Stimulated activated naive CD8-positive, alpha-beta T cell treated with anti-CD3 and anti-CD28 coated beads, Interleukin-15, Interleukin-2, amounts not matched to agents 100 ng/mL and 50 ng/mL, for 24 hours (primary cell): ENCODE data around the gene DLGAP3.
"Not testable (repeated sequence)": the region's sequence is repeated elsewhere in the genome, so short reads cannot be mapped to it uniquely, and the experiment has no call there.

Experiments used
- H3K27ac Mint-ChIP-seq: one replicate; pipeline ENCODE4 v1.8.0; 2021; ENCODE audit warnings: mild to moderate bottlenecking, mixed read lengths
- H3K27me3 Mint-ChIP-seq: one replicate; pipeline ENCODE4 v1.8.0; 2021; ENCODE audit warnings: mixed read lengths
- H3K36me3 Mint-ChIP-seq: one replicate; pipeline ENCODE4 v1.8.0; 2021; ENCODE audit warnings: low read depth, mixed read lengths
- H3K4me1 Mint-ChIP-seq: one replicate; pipeline ENCODE4 v1.8.0; 2021; ENCODE audit warnings: low read depth, mixed read lengths
- H3K4me3 Mint-ChIP-seq: one replicate; pipeline ENCODE4 v1.8.0; 2021; ENCODE audit warnings: mild to moderate bottlenecking, mixed read lengths
- H3K9me3 Mint-ChIP-seq: one replicate; pipeline ENCODE4 v1.8.0; 2021; ENCODE audit warnings: mixed read lengths

DLGAP3 gene

DNA sequence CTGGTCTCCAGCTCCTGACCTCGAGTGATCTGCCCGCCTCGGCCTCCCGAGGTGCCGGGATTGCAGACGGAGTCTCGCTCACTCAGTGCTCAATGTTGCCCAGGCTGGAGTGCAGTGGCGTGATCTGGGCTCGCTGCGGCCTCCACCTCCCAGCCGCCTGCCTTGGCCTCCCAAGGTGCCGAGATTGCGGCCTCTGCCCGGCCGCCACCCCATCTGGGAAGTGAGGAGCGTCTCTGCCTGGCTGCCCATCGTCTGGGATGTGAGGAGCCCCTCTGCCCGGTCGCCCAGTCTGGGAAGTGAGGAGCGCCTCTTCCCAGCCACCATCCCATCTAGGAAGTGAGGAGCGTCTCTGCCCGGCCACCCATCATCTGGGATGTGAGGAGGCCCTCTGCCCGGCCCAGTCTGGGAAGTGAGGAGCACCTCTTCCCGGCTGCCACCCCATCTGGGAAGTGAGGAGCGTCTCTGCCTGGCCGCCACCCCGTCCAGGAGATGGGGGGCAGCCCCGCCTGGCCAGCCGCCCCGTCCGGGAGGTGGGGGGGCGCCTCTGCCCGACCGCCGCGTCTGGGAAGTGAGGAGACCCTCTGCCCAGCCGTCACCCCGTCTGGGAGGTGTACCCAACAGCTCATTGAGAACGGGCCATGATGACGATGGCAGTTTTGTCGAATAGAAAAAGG is 18.3 kb upstream of the DLGAP3 start:
- not testable (repeated sequence) for H3K9me3 Mint-ChIP-seq, H3K4me3 Mint-ChIP-seq, H3K27ac Mint-ChIP-seq

GRCh38 chr1:34946211-34946610 is 16.8 kb upstream of the DLGAP3 start:
- Mint-ChIP-seq H3K27me3 (peaks cover 24% of the 10 kb centered on the region), H3K4me1 (no peaks in the 10 kb centered on the region), H3K4me3 (no peak overlapping the region), H3K9me3 (no peaks in the 10 kb centered on the region), H3K36me3 (peaks cover 5% of the 10 kb centered on the region), H3K27ac (no peak overlapping the region)

More for the DNA sequence above, 18.3 kb upstream of the DLGAP3 start:
- H3K36me3 Mint-ChIP-seq, H3K4me1 Mint-ChIP-seq: not testable (repeated sequence)
- H3K27me3 Mint-ChIP-seq, result peaks cover 17% of the 10 kb centered on the region

DNA sequence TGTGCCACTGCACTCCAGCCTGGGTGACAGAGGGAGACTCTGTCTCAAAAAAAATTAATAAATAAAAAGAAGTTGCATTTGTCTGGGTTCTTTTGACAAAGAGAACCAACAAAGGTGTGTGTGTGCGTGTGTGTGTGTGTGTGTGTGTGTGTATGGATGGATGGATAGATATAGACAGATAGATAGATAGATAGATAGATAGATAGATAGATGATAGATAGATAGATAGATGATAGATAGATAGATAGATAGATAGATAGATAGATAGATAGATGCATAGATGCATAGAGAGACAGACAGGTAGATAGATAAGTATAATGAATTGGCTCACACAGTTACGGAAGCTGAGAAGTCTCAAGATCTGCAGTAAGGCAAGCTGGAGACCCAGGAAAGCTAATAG is 12.3 kb upstream of the DLGAP3 start:
- not testable (repeated sequence) for H3K36me3 Mint-ChIP-seq, H3K4me3 Mint-ChIP-seq, H3K9me3 Mint-ChIP-seq, H3K27ac Mint-ChIP-seq, H3K4me1 Mint-ChIP-seq
- H3K27me3 Mint-ChIP-seq, result peaks cover 43% of the 10 kb centered on the region

GRCh38 chr1:34930702-34931071 is 1.2 kb upstream of the DLGAP3 start:
- Mint-ChIP-seq H3K27me3 (peaks cover 52% of the 10 kb centered on the region), H3K36me3 (no peaks in the 10 kb centered on the region), H3K4me3 (peak overlapping the region; percentile 30), H3K27ac (no peak overlapping the region), H3K9me3 (no peaks in the 10 kb centered on the region), H3K4me1 (peaks cover 10% of the 10 kb centered on the region)

DNA sequence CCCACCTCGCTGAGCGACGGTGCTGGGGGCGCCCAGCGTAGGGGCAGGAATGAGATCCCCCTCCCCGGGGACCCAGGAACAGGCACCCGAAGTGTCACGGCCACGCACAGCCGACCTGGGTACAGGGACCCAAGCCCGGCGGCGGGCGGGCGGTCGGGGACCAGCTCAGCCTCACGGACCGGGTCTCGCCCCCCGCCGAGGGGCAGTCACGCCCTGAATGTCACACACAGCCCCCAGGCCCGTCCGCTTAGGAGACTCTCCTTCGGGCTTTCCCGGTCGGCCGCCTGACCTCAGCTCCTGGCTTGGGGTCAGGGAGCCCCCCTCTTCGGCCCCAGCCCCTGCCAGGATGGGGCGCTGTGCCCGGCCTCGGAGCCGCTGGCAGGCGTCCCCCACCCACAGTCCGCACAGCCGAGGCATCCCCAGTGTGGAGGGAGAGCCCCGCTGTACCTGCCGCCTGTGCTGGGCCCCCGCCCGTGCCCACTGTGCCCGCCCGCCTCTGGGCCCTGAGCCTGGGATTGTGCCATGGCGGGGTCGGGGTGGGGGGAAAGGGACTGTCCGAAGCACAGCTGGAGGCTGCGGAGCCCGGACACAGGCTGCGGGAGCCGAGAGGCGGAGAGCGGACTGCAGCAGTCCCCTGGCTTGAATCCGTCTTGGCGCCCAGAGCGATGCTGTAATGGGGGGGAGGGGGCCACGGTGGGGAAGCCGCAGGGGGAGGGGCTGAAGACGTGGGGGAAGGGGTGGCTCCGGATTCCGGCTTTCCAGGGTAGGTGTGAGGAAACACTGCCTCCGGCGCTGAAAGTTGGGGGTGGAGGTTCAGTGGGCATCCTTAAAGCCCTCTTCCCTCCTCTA is 627 bp upstream of the DLGAP3 start:
- Mint-ChIP-seq H3K27ac (no peak overlapping the region), H3K27me3 (peaks cover 55% of the 10 kb centered on the region), H3K4me3 (peak overlapping the region; percentile 30), H3K4me1 (peaks cover 10% of the 10 kb centered on the region), H3K36me3 (no peaks in the 10 kb centered on the region), H3K9me3 (no peaks in the 10 kb centered on the region)

DNA sequence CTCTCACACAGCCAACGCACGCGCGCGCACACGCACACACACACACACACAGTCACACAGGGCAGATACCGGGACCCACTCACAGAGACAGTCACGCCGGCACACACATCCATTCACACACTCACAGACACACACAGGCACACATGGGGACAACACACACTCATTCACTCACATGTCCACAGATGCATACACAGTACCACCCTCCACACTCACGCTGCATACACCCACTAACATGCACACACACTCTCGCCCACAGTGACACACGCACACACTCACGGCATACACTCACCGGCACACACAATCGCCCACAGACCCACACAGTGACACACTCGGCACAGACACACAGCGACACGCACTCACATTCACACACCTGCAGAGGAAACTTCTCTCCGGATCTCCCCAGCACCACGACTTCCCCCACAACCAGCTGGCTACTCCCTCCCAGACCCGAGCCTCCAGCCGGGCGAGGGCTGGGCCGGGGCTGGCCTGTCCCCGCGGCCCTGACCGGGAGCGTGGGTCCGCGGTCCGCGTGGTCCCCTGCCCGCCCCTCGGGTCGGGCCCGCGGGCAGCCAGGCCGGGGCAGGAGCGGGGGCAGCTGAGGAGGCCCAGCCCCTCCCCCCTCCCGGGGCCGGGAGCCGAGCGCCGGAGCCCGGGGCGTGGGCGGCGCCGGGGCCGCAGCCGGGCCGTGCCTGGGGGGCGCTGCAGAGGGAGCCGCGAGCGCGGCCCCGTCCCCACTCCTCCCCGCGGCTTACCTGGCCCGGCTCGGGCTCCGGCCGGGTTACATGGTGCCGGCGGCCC is 552 bp downstream of the DLGAP3 start:
- peak overlapping the region; percentile 84 for H3K4me3 Mint-ChIP-seq
- no peaks in the 10 kb centered on the region for H3K9me3 Mint-ChIP-seq
- no peaks in the 10 kb centered on the region for H3K36me3 Mint-ChIP-seq
- H3K27ac Mint-ChIP-seq, result peak overlapping the region; percentile 58
- H3K27me3 Mint-ChIP-seq, result peaks cover 65% of the 10 kb centered on the region
- peaks cover 10% of the 10 kb centered on the region for H3K4me1 Mint-ChIP-seq

DNA sequence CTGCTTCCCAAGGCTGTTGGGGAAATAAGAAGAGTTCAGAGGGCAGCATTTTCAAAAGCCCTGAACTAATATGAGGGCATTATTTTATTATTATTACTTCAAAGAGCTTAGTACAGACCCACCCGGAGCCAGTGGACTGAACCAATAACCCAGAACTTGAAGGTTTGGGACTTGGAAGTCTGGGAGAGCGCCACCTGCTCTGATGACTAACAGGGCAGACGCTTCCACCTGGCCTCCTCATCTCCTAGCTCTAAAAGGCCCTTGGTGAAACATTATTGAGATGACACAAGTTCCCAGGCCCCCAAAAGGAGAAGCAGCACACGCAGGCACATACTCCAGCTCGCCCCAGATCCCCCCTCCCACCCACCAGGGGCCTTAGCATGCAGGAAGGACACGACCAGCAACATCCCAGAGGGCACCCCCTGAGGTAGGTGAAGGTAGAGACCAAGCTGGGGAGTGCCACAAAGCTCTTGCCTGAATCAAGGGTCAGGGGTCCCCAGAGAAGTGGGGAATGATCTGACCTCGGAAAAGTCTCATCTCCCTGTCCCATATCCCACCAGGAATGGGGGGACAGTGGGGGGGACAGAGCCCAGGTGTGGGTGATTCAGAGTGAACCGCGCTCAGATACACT is 1.3 kb downstream of the DLGAP3 start:
- peaks cover 68% of the 10 kb centered on the region for H3K27me3 Mint-ChIP-seq
- H3K4me3 Mint-ChIP-seq, result peak overlapping the region; percentile 84
- peak overlapping the region; percentile 58 for H3K27ac Mint-ChIP-seq
- H3K9me3 Mint-ChIP-seq, result no peaks in the 10 kb centered on the region
- H3K36me3 Mint-ChIP-seq, result no peaks in the 10 kb centered on the region
- peaks cover 10% of the 10 kb centered on the region for H3K4me1 Mint-ChIP-seq

GRCh38 chr1:34927316-34927715 is 2.1 kb downstream of the DLGAP3 start:
- Mint-ChIP-seq H3K4me3 (no peak overlapping the region), H3K9me3 (no peaks in the 10 kb centered on the region), H3K4me1 (peaks cover 10% of the 10 kb centered on the region), H3K27ac (no peak overlapping the region), H3K27me3 (peaks cover 72% of the 10 kb centered on the region), H3K36me3 (no peaks in the 10 kb centered on the region)

- H3K27me3 Mint-ChIP-seq, result peaks cover 72% of the 10 kb centered on the region
- no peak overlapping the region for H3K4me3 Mint-ChIP-seq
- H3K36me3 Mint-ChIP-seq, result no peaks in the 10 kb centered on the region
- H3K27ac Mint-ChIP-seq, result no peak overlapping the region
- no peaks in the 10 kb centered on the region for H3K9me3 Mint-ChIP-seq
- peaks cover 10% of the 10 kb centered on the region for H3K4me1 Mint-ChIP-seq
Observed at GRCh38 chr1:34926894-34927293, 2.6 kb downstream of the DLGAP3 start.

DNA sequence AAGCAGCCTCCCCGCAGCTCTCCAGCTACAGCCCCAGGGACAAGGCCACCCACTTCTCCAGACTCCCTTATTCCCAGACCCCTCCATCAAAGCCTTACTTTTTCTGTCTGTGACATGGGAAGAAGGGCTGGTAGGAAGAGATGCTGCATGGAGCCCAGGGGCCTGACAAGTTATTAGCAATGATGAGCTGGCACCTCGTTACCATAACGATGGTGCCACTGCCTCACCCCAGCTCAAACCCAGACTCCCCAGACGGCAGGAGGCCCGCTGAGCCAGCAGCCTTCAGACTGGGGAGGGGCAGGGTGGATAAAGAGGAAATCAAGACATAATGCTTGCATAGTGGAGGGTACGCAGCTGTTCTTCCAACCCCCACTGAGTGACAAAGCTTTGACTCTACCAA is 3.3 kb downstream of the DLGAP3 start:
- H3K27ac Mint-ChIP-seq, result no peak overlapping the region
- no peak overlapping the region for H3K4me3 Mint-ChIP-seq
- H3K27me3 Mint-ChIP-seq, result peaks cover 76% of the 10 kb centered on the region
- peaks cover 10% of the 10 kb centered on the region for H3K4me1 Mint-ChIP-seq
- no peaks in the 10 kb centered on the region for H3K36me3 Mint-ChIP-seq
- H3K9me3 Mint-ChIP-seq, result no peaks in the 10 kb centered on the region

- peaks cover 10% of the 10 kb centered on the region for H3K4me1 Mint-ChIP-seq
- H3K4me3 Mint-ChIP-seq, result no peak overlapping the region
- H3K27me3 Mint-ChIP-seq, result peaks cover 74% of the 10 kb centered on the region
Observed at GRCh38 chr1:34925730-34926129, 3.7 kb downstream of the DLGAP3 start.

GRCh38 chr1:34924759-34925555 is 4.5 kb downstream of the DLGAP3 start:
- Mint-ChIP-seq H3K27ac (no peak overlapping the region), H3K27me3 (peaks cover 79% of the 10 kb centered on the region), H3K4me3 (no peak overlapping the region), H3K9me3 (no peaks in the 10 kb centered on the region), H3K4me1 (peaks cover 11% of the 10 kb centered on the region), H3K36me3 (no peaks in the 10 kb centered on the region)

More at GRCh38 chr1:34925730-34926129, 3.7 kb downstream of the DLGAP3 start:
- Mint-ChIP-seq H3K9me3 (no peaks in the 10 kb centered on the region), H3K27ac (no peak overlapping the region), H3K36me3 (no peaks in the 10 kb centered on the region)

DNA sequence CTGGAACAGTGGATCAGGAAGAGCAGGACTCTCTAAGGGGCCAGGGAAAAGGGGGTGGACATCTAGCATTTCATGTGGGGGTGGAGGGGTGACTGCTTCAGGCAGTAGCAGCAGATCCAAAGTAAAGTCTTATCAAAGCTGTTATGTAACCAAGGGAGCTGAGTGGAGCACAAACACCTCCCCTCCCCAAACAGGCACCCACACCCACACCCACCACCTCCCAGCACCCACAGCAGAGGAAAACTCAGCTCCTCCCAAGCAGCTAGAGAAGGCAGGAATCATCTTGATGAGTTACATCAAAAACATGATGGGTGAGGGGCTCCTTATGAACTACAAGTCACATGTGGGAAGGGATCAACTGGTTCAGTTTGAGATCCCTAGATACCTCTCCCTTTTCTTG is 6.0 kb downstream of the DLGAP3 start:
- Mint-ChIP-seq H3K27me3 (peaks cover 78% of the 10 kb centered on the region), H3K36me3 (no peaks in the 10 kb centered on the region), H3K27ac (no peak overlapping the region), H3K9me3 (no peaks in the 10 kb centered on the region), H3K4me1 (peaks cover 14% of the 10 kb centered on the region), H3K4me3 (no peak overlapping the region)

DNA sequence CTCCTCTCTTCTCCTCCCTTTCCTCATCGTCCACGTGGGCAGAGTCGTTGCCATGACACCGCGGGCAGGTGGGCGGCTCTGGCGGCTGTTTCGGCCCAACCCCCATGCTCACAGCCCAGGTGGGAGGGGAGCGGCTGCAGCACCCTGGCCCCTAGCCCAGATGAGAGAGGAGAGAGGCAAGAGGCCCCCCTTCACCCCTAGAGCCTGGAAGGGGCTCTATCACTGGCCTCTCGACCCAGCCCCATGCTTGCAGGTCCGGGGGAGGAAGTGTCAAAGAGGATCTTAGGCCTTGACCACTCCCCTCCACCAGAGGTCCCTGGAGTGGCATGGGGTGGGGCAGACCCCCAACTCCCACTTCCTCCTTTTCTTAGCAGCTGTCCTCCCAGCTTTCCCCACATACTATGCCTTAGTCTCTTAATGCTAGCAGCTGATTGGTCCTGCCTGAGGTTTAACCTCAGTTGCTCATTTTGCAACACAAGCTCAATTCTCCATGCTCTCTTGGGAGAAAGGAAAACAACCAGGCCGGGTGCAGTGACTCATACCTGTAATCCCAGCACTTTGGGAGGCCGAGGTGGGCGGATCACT is 10.4 kb downstream of the DLGAP3 start:
- Mint-ChIP-seq H3K9me3 (no peaks in the 10 kb centered on the region), H3K4me1 (peaks cover 9% of the 10 kb centered on the region), H3K4me3 (no peak overlapping the region), H3K27ac (no peak overlapping the region), H3K27me3 (peaks cover 42% of the 10 kb centered on the region), H3K36me3 (no peaks in the 10 kb centered on the region)
